ENCODE measurements around the gene TPSB2. TPM values are rescaled to one million over a fixed set of nuclear protein-coding genes. Genes with fewer than 3 reads are reported as not detected.
"Not testable (repeated sequence)": the region's sequence is repeated elsewhere in the genome, so short reads cannot be mapped to it uniquely, and the experiment has no call there.

Gene TPSB2
- total RNA-seq, 1 donor from 2014 or later: not detected

- H3K4me3 ChIP-seq: no peak overlapping the region
- H3K36me3 ChIP-seq: no peaks in the 10 kb centered on the region
- H3K27me3 ChIP-seq: no peaks in the 10 kb centered on the region
- no peaks in the 10 kb centered on the region for H3K4me1 ChIP-seq
- H3K27ac ChIP-seq: no peak overlapping the region
- DNase-seq (ENCODE audit: low spot score in 2 of 2): no peak
- TF ChIP-seq CTCF (IDR thresholded peaks at IDR 0.05): no peak
- intact Hi-C loops (cut with DNase I): no loop called here
- H3K9me3 ChIP-seq: no peaks in the 10 kb centered on the region
These were observed 28.2 kb upstream of the TPSB2 start for GRCh38 chr16:1258225-1258600.

- H3K4me1 ChIP-seq: no peaks in the 10 kb centered on the region
- intact Hi-C loops (cut with DNase I): no loop called here
- no peaks in the 10 kb centered on the region for H3K9me3 ChIP-seq
- H3K36me3 ChIP-seq: no peaks in the 10 kb centered on the region
- no peak for DNase-seq (ENCODE audit: low spot score in 2 of 2)
- no peaks in the 10 kb centered on the region for H3K27me3 ChIP-seq
- H3K4me3 ChIP-seq: no peak overlapping the region
- no peak for TF ChIP-seq CTCF (IDR thresholded peaks at IDR 0.05)
- no peak overlapping the region for H3K27ac ChIP-seq
These were observed 27.7 kb upstream of the TPSB2 start for GRCh38 chr16:1257561-1258224.

- H3K27me3 ChIP-seq: no peaks in the 10 kb centered on the region
- no peaks in the 10 kb centered on the region for H3K9me3 ChIP-seq
- intact Hi-C loops (cut with DNase I): no loop called here
- no peak for DNase-seq (ENCODE audit: low spot score in 2 of 2)
- H3K27ac ChIP-seq: no peak overlapping the region
- no peaks in the 10 kb centered on the region for H3K4me1 ChIP-seq
- TF ChIP-seq CTCF (IDR thresholded peaks at IDR 0.05): no peak
- no peaks in the 10 kb centered on the region for H3K36me3 ChIP-seq
- H3K4me3 ChIP-seq: no peak overlapping the region
These were observed 26.9 kb upstream of the TPSB2 start for GRCh38 chr16:1256874-1257322.

GRCh38 chr16:1256296-1256873 is 26.4 kb upstream of the TPSB2 start:
- H3K27ac ChIP-seq; intact Hi-C loops (cut with DNase I); DNase-seq (ENCODE audit: low spot score in 2 of 2); H3K27me3 ChIP-seq; H3K36me3 ChIP-seq; H3K9me3 ChIP-seq; H3K4me1 ChIP-seq; H3K4me3 ChIP-seq: not testable (repeated sequence)

- intact Hi-C loops (cut with DNase I); H3K27ac ChIP-seq: not testable (repeated sequence)
These were observed 25.5 kb upstream of the TPSB2 start, which contains the start of gene TPSD1 for GRCh38 chr16:1255276-1256122. Gene TPSD1 (plus strand): TSS chr16:1256069. CDS start chr16:1256281, 212 bp downstream.

GRCh38 chr16:1254821-1255220 is 24.8 kb upstream of the TPSB2 start:
- not testable (repeated sequence) for H3K27me3 ChIP-seq

More at GRCh38 chr16:1255276-1256122, 25.5 kb upstream of the TPSB2 start, which contains the start of gene TPSD1:
- DNase-seq (ENCODE audit: low spot score in 2 of 2); H3K4me3 ChIP-seq; H3K4me1 ChIP-seq; H3K27me3 ChIP-seq; H3K9me3 ChIP-seq; H3K36me3 ChIP-seq: not testable (repeated sequence)

GRCh38 chr16:1253701-1254364 is 23.8 kb upstream of the TPSB2 start:
- DNase-seq (ENCODE audit: low spot score in 2 of 2); H3K27me3 ChIP-seq; H3K9me3 ChIP-seq; H3K36me3 ChIP-seq; H3K4me1 ChIP-seq; H3K27ac ChIP-seq; intact Hi-C loops (cut with DNase I); H3K4me3 ChIP-seq: not testable (repeated sequence)

More at GRCh38 chr16:1254821-1255220, 24.8 kb upstream of the TPSB2 start:
- H3K27ac ChIP-seq; H3K4me1 ChIP-seq; intact Hi-C loops (cut with DNase I); H3K9me3 ChIP-seq; DNase-seq (ENCODE audit: low spot score in 2 of 2); H3K4me3 ChIP-seq; H3K36me3 ChIP-seq: not testable (repeated sequence)

GRCh38 chr16:1249031-1249755 is 19.2 kb upstream of the TPSB2 start:
- H3K4me1 ChIP-seq; H3K27ac ChIP-seq; intact Hi-C loops (cut with DNase I); H3K4me3 ChIP-seq; H3K36me3 ChIP-seq; H3K27me3 ChIP-seq; DNase-seq (ENCODE audit: low spot score in 2 of 2); H3K9me3 ChIP-seq: not testable (repeated sequence)

GRCh38 chr16:1247903-1248537 is 18.0 kb upstream of the TPSB2 start:
- intact Hi-C loops (cut with DNase I); H3K4me1 ChIP-seq; DNase-seq (ENCODE audit: low spot score in 2 of 2); H3K27ac ChIP-seq; H3K27me3 ChIP-seq; H3K4me3 ChIP-seq; H3K9me3 ChIP-seq; H3K36me3 ChIP-seq: not testable (repeated sequence)

All from ascending aorta (tissue), 2 donors.